Spleen (tissue), 7 donors: ENCODE measurements around the gene CDON.

Source experiments
- CTCF ChIP-seq, 11 experiments: fragments of 200-600 bp in 7 of 11; fragments of 450-650 bp in 4 of 11; sonication (generic) in 4 of 11; IDR thresholded peaks in 8 of 11; conservative IDR thresholded peaks in 3 of 11; 1 replicate in 7 of 11; 2 replicates in 4 of 11; pipeline versions ENCODE4 v1.4.0 to v1.8.0; 2016 to 2021; ENCODE audit warnings: antibody characterized with exemption in 11 of 11, inconsistent platforms in 4 of 11, mild to moderate bottlenecking in 1 of 11
- POLR2A ChIP-seq, 3 donors: fragments of 450-650 bp; IDR thresholded peaks; one replicate each; pipeline ENCODE4 v1.5.1; 2017; ENCODE audit warnings: antibody characterized with exemption in 3 of 3, mild to moderate bottlenecking in 1 of 3
- POLR2AphosphoS5 ChIP-seq, 3 donors: sonication (generic); formaldehyde crosslinking; IDR thresholded peaks; one replicate each; pipeline ENCODE4 v1.5.1; 2017; ENCODE audit warnings: antibody characterized with exemption in 3 of 3
- donor health status: DM: no; HTN: no; CAD: no; lungs with moderate emphysema.
- donor health status: DM: no; HTN: no; CAD: no.
- donor health status: DM: no; HTN: no; CAD: no.

GRCh38 chr11:125975634-125976033, 87.0 kb downstream of the CDON start:
- TF ChIP-seq CTCF (IDR thresholded peaks at IDR 0.05 in 8 of 11, conservative IDR thresholded peaks at IDR 0.05 in 3 of 11) (no peak), POLR2AphosphoS5 (IDR thresholded peaks at IDR 0.05) (no peak), POLR2A (IDR thresholded peaks at IDR 0.05) (no peak)
